HUES6 (cell line): ENCODE measurements around the gene MMAA.
"Not testable (repeated sequence)": the region's sequence is repeated elsewhere in the genome, so short reads cannot be mapped to it uniquely, and the experiment has no call there.

Experiments used
- H3K27ac ChIP-seq: 2 replicates; pipeline ENCODE4 v1.7.0; 2013; ENCODE audit warnings: low read depth, mild to moderate bottlenecking, low read length, inconsistent platforms
- H3K27me3 ChIP-seq: 2 replicates; pipeline ENCODE4 v1.6.1; 2013; ENCODE audit warnings: low read length; ENCODE audit not compliant: control insufficient read depth, insufficient read depth
- H3K36me3 ChIP-seq: 2 replicates; pipeline ENCODE4 v1.6.1; 2013; ENCODE audit warnings: low read length; ENCODE audit not compliant: control insufficient read depth, insufficient read depth
- H3K4me1 ChIP-seq: 2 replicates; pipeline ENCODE4 v1.6.1; 2013; ENCODE audit warnings: low read length; ENCODE audit not compliant: control insufficient read depth, insufficient read depth
- H3K4me3 ChIP-seq: 2 replicates; pipeline ENCODE4 v1.5.1; 2013; ENCODE audit warnings: low read depth, low read length
- H3K9ac ChIP-seq: one replicate; pipeline ENCODE4 v1.6.1; 2013; ENCODE audit warnings: mild to moderate bottlenecking, low read length
- H3K9me3 ChIP-seq: 2 replicates; pipeline ENCODE4 v1.6.1; 2013; ENCODE audit warnings: low read depth, low read length; ENCODE audit not compliant: control insufficient read depth, insufficient read depth

MMAA gene

DNA sequence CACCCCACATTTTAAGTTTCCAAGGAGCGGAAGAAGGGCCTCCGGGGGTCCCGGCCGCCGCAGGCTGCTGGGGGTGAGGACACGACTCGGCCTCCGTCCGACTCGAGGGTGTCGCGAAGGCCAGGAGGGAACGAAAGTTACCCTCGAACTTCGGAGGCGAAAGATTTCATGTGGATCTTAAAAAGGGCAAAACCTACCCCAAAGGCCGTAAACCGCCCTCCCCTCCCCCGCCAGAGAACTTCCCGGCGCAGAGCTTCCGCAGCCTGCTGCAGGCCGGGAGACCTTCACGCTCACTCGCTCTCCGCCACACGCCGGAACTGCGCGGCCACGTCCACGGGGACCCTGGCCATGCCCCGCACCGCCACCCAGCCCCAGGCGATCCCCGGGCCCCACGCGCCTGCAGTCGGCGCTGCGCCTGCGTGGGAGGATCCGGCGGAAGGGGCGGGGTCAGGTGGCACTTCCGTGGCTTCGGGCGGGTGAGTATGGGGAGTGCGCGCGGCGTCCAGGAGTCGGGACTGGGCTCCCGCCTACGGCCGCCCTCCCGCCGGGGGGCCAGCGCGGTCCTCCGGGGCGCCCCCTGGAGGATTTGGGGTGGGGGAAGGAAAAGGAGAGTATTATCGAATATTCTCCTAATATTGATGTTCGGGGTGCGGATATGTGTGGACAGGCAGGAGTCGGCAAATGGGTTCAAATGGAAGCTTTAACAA is at the start of gene MMAA:
TSS of gene MMAA (plus strand) at position 454 of the 707 bp plus-strand sequence. CDS start 19,755 bp downstream, outside the sequence.
- Histone ChIP-seq H3K9ac (peak within 1 kb of the TSS; percentile 87), H3K36me3 (no peaks in the 10 kb centered on the region), H3K27me3 (no peaks in the 10 kb centered on the region), H3K4me3 (peak within 1 kb of the TSS; percentile 75), H3K4me1 (peaks cover 19% of the 10 kb centered on the region), H3K9me3 (peaks cover 17% of the 10 kb centered on the region), H3K27ac (peak within 1 kb of the TSS; percentile 91)

- H3K36me3 ChIP-seq, H3K4me3 ChIP-seq, H3K27ac ChIP-seq, H3K27me3 ChIP-seq, H3K9me3 ChIP-seq, H3K9ac ChIP-seq, H3K4me1 ChIP-seq: not testable (repeated sequence)
Measured at GRCh38 chr4:145574546-145574945, 44.6 kb upstream of the MMAA start.

GRCh38 chr4:145580906-145581305 is 38.3 kb upstream of the MMAA start:
- no peaks in the 10 kb centered on the region for H3K9me3 ChIP-seq
- no peaks in the 10 kb centered on the region for H3K4me1 ChIP-seq
- no peak overlapping the region for H3K9ac ChIP-seq
- H3K36me3 ChIP-seq = no peaks in the 10 kb centered on the region
- no peak overlapping the region for H3K27ac ChIP-seq
- no peak overlapping the region for H3K4me3 ChIP-seq
- H3K27me3 ChIP-seq = no peaks in the 10 kb centered on the region

GRCh38 chr4:145583191-145584055 is 35.8 kb upstream of the MMAA start:
- H3K9ac ChIP-seq = no peak overlapping the region
- H3K9me3 ChIP-seq = no peaks in the 10 kb centered on the region
- H3K27ac ChIP-seq = no peak overlapping the region
- H3K36me3 ChIP-seq = no peaks in the 10 kb centered on the region
- 0 out of 2 replicates have a peak, but pooled peaks cover 4% of the 10 kb centered on the region for H3K4me1 ChIP-seq
- no peak overlapping the region for H3K4me3 ChIP-seq
- H3K27me3 ChIP-seq = no peaks in the 10 kb centered on the region

DNA sequence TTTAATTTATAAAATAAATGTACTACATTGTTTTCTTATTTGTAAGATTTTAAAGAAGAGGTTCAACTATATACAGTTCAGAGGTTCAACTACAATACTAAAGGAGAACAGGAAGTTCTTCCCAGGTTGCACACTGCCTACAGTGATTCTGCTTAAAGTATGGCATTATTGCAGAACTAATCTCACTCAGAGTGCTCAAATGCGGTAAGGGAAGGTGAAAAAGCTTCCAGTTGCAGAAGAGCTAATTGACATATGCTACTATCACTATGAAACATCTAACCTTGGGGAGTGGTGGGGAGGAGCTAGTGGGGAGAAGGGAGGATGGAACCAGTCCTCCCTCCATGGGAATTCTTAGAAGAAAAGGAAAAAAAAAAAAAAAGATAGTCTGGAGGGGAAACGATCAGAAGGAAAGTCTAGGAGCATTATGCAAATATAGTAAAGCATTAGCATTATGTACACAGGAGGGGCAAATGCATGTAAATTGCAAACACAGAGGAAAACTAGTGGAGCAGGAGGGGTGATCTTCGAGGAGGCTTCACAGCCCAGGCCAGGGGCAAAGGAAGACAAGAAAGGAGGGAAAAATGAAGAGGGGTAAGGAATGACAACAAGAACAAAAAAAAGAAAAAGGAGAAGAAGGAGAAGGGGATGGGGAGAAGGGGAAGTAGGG is 32.0 kb upstream of the MMAA start:
- Histone ChIP-seq H3K36me3 (no peaks in the 10 kb centered on the region), H3K27me3 (no peaks in the 10 kb centered on the region), H3K9me3 (no peaks in the 10 kb centered on the region), H3K4me1 (0 out of 2 replicates have a peak, but pooled peaks cover 4% of the 10 kb centered on the region), H3K27ac (no peak overlapping the region), H3K4me3 (no peak overlapping the region), H3K9ac (no peak overlapping the region)

DNA sequence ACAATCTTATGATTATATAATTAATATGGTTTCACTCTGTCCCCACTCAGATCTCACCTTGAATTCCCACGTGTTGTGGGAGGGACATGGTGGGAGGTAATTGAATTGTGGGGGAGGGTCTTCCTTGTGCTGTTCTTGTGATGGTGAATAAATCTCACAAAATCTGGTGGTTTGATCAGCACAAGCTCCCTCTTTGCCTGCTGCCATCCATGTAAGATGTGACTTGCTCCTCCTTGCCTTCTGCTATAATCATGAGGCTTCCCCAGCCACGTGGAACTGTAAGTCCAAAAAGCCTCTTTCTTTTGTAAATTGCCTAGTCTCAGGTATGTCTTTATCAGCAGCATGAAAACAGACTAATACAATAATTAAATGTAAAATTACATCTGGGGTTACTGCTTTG is 29.8 kb upstream of the MMAA start:
- H3K9me3 ChIP-seq, H3K4me1 ChIP-seq, H3K36me3 ChIP-seq, H3K4me3 ChIP-seq, H3K27me3 ChIP-seq, H3K27ac ChIP-seq, H3K9ac ChIP-seq: not testable (repeated sequence)

GRCh38 chr4:145589916-145590702 is 29.1 kb upstream of the MMAA start:
- H3K9ac ChIP-seq = no peak overlapping the region
- no peaks in the 10 kb centered on the region for H3K9me3 ChIP-seq
- no peaks in the 10 kb centered on the region for H3K27me3 ChIP-seq
- 0 out of 2 replicates have a peak, but pooled peaks cover 4% of the 10 kb centered on the region for H3K4me1 ChIP-seq
- H3K27ac ChIP-seq = no peak overlapping the region
- no peaks in the 10 kb centered on the region for H3K36me3 ChIP-seq
- H3K4me3 ChIP-seq = no peak overlapping the region

- Histone ChIP-seq H3K9me3 (peaks cover 3% of the 10 kb centered on the region), H3K27ac (no peak overlapping the region), H3K4me3 (no peak overlapping the region), H3K36me3 (no peaks in the 10 kb centered on the region), H3K9ac (no peak overlapping the region), H3K27me3 (no peaks in the 10 kb centered on the region), H3K4me1 (no peaks in the 10 kb centered on the region)
Measured at GRCh38 chr4:145602129-145602760, 16.9 kb upstream of the MMAA start.

- Histone ChIP-seq H3K27ac (no peak overlapping the region), H3K27me3 (no peaks in the 10 kb centered on the region), H3K9me3 (no peaks in the 10 kb centered on the region), H3K36me3 (no peaks in the 10 kb centered on the region), H3K9ac (no peak overlapping the region), H3K4me1 (no peaks in the 10 kb centered on the region), H3K4me3 (no peak overlapping the region)
Measured at GRCh38 chr4:145605941-145606340, 13.2 kb upstream of the MMAA start.
